Measurements from ENCODE around the gene FBRSL1.

The FBRSL1 gene

DNA sequence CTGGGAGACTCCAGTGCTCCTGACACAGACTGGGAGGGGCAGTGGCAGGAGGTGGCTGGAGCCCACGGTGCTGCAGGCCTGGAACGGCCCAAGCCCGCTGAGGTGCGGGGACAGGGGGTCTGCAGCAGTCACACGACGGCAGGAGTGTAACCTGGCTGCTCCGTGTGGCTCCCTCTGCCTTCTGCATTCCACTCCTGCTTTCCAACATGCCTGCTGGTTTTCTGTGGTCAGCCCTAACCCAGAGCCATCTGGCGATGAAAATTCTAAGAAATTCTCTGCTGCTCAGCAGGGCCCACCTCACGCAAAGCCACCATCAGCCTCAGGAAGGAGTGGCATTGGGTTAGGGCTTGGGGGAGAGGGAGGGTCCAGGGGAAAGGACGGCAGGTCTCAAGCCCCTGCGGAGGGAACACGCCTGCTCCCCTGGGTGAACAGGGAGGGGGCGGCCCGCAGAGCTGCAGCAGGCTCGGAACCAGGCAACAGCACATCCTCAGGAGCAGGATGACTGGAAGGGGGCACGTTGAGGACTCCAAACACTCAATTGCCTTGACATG, 5.0 kb upstream of the FBRSL1 start:
- DNase-seq = no peak

DNA sequence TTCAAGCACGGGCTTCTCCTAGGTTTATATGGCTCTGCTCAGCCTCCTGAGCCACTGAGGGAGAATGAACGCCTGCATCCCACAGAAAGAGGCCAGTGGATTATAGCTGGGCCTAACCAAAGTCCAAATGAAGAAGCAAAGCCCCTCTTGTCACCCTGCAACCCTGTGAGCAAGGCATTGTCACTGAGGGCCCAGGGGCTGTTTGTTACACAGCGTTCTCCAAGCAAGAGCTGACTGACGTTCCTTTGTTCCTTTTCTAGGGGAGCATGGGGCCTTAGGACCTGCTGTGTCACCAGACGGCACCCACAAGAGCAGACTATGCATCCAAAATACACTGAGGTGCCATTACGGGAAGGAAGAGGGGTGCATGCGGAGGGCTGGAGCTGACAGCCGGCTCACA, 4.3 kb upstream of the FBRSL1 start:
- no peak for DNase-seq

DNA sequence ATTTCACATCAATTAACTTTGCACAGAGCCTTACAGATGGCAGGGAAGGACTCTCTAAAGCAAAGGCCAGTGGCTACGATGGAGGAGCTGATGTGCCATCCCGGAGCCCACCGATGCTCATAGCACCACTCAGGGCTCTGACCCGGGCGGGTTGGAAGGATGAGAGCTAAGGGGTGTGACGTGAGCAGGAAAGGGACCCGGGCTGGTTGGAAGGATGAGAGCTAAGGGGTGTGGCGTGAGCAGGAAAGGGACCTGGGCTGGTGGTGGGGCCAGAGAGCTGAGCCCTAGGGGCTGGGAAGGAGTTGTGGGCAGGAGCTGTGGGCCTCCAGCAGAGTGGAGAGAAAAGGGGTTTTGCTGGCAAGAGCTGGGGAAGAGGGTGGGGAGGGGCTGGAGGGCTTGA, 3.8 kb upstream of the FBRSL1 start:
- no peak for DNase-seq

DNA sequence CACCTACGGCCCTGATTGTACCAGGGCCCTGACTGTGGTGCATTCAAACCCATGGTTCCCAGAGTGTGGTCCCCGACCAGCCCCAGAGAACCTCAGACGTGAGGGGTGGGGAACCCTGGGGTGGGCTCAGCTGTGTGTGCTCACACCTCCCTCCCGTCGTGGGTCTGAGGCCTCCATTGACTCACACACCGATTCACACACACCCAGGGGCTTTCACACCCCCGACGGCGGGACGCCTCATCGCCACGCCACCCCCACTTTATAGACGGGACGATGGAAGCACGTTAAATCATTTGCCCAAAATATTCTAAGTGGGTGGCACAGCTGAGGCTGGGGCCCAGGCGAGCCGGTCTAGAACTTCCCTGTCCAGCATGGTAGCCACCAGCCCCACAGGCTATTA, 3.4 kb upstream of the FBRSL1 start:
- no peak for DNase-seq

DNA sequence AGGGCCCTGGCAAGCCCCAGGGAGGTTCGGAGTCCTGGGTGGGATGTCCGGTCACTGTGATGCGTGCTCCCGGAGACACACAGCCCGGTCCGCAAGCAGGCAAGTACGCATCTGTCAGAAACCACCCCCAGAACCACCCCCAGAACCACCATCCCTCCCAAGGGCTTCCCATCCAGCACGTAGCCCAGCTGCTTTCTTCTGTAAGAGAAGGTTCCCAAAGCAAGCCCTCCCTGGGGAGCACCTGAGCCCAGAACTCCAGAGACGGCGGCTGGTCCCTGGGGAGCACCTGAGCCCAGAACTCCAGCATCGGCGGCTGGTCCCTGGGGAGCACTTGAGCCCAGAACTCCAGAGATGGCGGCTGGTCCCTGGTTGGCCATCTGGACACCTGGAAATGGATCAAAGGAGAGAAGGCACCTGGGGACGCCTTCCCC, 2.6 kb upstream of the FBRSL1 start:
- DNase-seq = no peak

GRCh38 chr12:132488127-132489077, 1.5 kb upstream of the FBRSL1 start:
- peak; percentile 28 for DNase-seq

DNA sequence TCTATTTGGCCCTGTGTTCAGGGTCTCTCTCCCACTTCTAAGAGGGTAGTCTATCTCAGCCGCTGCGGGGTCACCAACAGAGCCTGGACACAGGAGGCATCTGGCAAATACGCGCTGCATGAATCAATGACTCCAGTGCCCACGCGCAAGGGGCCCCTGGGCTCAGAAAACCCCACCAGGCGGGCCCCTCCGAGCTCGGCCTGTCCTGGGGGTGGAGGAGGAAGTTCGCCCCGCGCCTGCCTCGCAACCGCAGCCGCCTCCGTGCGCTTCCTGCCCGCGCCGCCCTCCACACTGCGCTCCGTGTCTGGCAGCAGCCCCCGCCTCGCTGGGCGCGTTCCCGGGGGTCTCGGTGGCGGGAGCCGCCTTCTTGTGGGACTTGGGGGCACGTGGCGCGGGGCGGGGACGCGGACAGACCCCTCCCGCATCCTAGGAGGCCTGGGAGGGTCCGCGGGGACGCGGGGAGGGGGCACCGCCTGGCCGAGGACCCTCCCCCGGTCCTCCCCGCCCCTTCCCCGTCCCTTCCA, 811 bp upstream of the FBRSL1 start:
- peak; percentile 62 for DNase-seq

GRCh38 chr12:132490422-132491137, 629 bp downstream of the FBRSL1 start:
- DNase-seq = no peak

DNA sequence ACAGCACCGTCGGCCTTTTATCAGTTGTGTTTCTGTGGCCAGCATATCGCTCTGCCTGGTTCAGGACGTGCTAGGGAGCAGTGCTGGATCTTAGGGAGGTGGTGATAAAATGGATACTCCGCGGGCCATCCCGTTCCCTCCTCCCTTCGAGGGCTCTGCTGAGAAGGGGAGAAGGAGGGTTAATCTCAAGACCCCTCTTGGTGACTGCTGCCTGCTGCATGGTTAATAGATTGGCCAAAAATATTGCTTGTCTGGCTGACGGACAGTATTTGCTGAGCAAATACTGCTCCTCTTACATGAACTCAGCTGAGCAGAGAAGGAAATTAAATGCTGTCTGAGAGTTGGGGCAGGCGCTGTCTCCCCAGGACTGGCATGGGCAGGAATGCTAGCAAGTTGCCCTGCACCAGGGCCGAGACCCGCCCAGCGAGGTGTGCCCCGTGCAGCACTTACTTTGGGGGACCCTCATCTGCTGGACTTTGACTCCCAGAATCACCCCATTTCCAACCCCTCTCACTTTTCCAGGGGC, 1.2 kb downstream of the FBRSL1 start:
- no peak for DNase-seq

DNA sequence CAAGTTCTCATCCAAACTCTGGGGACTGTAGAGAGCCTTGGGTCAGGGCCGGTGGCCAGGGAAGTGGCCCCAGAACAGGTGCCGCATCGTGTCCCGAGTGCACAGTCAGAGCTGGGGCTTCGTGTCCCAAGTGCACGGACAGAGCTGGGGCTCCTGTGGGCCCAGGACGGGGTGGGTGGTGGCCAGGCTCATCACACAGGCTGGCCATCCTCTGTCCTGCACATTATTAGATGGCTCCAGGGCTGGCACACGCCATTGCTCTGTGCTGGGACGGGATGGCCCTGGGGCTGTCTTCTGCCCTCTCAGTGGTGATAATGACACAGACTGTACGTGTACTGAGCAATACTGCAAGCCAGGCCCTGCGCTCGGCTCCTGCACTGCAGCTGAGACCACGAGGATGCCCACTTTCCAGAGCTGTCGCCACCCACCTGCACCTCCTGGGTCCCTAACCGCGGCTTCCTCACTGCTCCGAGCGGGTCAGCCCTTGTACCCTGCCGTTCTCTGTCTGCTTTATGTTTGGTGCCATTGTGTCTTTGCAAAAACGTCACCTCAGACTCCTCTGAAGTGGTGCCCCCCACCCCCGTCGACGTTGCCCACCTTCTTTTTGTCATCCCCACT, 1.9 kb downstream of the FBRSL1 start:
- DNase-seq = no peak

GRCh38 chr12:132492522-132492921, 2.6 kb downstream of the FBRSL1 start:
- DNase-seq = no peak

DNA sequence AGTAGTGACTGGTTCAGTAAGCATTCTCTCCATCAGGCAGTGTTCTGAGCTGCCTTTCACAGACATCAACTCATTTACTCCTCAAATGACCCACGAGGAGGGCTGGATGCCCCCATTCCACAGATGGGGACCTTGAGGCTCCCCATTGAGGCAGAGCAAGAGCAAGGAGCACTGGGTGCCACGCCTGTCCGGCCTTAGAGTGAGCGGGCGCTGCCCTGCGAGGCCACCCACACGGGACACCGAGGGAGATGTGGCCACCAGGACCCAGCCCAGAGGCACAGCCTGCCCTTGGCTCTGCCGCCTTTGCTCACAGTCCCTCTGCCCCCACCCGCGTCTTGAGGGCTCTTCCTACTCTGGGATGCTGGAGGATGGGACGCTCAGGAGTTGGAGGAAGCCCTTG, 3.0 kb downstream of the FBRSL1 start:
- DNase-seq = no peak

DNA sequence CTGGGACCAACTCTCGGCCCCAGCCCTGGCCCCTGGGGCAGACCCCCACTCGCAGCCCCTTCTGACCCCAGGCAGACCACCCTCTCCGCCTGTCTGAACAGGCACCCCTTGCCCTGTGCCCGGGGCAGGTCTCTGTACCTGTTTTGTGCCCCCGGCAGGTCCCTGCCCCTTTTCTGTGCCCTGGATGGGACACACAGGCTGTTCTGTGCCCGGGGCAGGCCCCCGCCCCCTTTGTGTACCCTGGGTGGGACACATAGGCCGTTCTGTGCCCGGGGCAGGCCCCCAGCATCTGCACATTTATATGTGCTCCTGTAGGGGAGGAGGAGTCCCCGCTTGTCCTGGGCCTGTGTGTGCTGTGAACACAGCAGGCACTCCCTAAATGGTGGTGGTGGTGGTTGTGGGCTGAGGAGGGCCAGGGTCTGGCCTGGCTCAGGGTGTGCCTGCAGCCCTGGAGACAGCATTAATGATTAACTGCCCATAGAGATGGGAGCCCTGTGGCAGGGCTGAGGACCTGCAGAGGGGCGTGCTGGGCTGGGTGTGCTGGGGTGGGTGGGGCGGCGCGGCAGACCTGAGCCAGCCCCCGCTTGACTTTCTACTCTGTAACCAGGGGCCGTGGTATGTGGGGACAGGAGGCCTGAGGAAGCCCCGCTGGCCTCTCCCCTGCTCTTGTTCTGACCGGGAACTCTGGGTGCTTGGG, 3.7 kb downstream of the FBRSL1 start:
- DNase-seq = no peak

DNA sequence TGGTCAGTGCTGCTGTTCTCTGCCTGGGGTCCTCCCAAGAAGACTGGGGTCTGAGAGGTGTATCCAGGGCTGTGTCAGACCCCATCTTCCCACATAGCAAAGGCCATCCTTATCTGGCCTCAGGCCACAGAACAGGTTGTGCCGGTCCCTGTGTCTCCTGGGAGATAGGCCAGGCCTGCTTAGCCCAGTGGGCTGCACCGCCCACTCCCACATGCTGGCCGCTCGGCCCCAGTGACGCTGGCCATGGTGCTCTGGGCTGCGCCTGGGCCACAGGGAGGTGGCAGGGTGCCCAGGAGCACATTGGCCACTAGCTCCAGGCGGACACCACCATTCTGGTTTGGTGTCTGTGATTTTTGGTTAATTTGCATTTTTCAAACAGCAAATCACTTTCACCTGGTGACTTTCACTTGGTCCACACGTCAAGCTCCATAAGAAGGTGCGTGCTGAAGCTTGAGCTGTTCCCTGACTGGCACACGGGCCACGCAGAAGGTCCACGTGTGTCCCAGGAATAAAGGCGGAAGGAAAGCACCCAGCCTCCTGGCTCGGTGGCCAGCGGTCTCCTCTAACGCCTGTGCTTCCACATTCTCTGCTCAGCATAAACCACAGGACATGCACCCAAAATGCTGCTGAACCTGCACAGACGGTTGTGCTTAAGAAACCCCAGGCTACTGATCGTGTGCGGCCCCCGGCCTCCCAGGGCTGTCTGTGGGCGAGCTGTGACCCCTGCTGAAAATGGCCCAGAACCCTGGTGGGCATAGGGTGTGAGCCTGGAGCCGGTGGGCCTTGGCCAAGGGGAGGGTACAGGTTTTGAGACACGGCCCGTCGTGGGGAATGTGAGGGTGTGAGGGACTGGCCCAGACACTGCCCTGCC, 4.6 kb downstream of the FBRSL1 start:
- DNase-seq = no peak

GRCh38 chr12:132495165-132495544, 5.2 kb downstream of the FBRSL1 start:
- DNase-seq = no peak

DNA sequence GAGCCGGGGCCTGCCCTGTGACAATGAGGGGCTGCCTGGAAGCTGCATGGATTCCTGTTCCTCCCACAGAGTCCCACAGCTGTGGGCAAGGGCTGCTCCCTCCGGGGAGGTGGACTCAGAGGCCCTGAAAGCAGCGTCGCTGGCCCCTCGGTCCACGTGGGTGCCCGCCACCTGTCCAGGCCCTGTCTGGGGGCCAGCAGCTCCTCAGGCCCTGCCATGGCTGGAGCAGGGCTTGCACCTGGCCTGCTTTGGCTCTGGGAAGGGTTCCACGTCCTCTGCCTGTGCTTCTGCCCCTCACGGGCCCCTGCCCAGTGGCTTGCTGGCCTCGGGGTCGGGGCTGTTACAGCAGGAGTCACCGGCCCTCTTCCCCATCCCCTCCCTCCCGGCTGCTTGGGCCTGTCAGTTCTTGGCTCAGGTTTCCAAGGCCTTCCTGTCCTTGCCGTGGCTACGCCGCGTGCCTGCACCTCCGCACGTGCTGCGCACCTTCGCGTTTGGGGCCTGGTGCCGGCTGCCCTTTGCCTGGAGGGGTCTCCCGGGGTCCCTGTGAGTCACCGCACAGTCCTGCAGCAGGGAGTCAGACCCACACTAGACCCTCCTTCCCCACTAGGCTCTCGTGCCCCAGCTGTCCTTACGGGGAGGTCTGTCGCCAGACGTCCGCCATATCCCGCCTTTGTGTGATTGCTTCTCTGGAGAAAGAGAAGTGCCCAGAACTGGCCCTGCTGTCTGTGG, 5.8 kb downstream of the FBRSL1 start:
- no peak for DNase-seq

DNA sequence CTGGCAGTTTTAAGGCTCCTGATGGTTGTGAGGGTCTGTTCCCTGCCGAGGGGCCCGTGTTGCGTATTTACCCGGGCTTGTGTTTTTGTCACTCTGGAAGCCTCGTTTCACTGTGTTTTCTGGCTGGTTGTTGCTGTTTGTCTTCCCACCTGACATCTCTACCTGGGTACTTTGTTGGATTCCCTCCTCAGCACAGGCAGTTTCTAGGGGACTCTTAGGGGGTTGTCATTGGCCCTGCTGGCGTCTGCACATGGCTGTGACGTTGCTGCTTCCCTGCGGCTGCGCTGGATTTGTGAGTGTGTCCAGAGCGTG, 6.4 kb downstream of the FBRSL1 start:
- no peak for DNase-seq

DNA sequence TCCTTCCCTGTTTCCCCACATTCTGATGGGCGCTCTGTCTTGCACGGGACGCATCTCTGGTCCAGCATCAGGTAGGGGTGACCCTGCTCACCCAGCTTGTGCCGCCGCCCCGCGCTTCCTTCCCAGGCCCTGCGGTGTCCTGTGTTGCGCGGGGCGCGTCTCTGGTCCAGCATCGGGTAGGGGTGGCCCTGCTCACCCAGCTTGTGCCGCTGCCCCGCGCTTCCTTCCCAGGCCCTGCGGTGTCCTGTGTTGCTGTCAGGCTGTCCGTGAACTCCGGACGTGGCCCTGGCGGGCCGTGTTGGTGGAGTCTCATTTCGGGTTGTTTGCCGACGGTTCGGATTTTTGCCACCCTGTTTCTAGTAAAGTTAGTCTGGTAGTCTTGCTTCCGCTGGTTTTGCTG, 6.8 kb downstream of the FBRSL1 start:
- DNase-seq = no peak

GRCh38 chr12:132497514-132498405, 7.8 kb downstream of the FBRSL1 start:
- DNase-seq = no peak

- no peak for DNase-seq
Observed at GRCh38 chr12:132498931-132499330, 9.0 kb downstream of the FBRSL1 start.

Data from activated naive CD4-positive, alpha-beta T cell treated with Interleukin-2 at 50 U/mL for 16 hours (primary cell).